Heart right ventricle (tissue), 16 donors: ENCODE results near the gene C15orf40. TPM values are rescaled to one million over a fixed set of nuclear protein-coding genes. Genes with fewer than 3 reads are reported as not detected.

Experiments used
- ATAC-seq, 8 donors: fragments of 200-7000 bp; cut with Tn5 transposase; one replicate each; pipeline ENCODE4 v1.9.1; 2020; ENCODE audit warnings: mild to moderate bottlenecking in 8 of 8, moderate library complexity in 8 of 8, moderate number of reproducible peaks in 1 of 8
- DNase-seq, 2 donors: peaks; one replicate each; pipeline ENCODE4 v3.0.0-alpha.2; 2020
- H3K27ac ChIP-seq, 10 donors: fragments of 200-600 bp; sonication (generic) in 2 of 10; one replicate each; pipeline versions ENCODE4 v1.5.0 to v1.8.0; 2020 to 2022; ENCODE audit warnings: mild to moderate bottlenecking in 3 of 10
- H3K27me3 ChIP-seq, 7 donors: fragments of 200-600 bp; one replicate each; pipeline ENCODE4 v1.8.0; 2021 to 2022; ENCODE audit warnings: mild to moderate bottlenecking in 2 of 7
- H3K36me3 ChIP-seq, 9 donors: fragments of 200-600 bp; sonication (generic) in 1 of 9; one replicate each; pipeline versions ENCODE4 v1.5.0 to v1.8.0; 2020 to 2022; ENCODE audit warnings: mild to moderate bottlenecking in 2 of 9
- H3K4me1 ChIP-seq, 9 donors: fragments of 200-600 bp; sonication (generic) in 1 of 9; one replicate each; pipeline versions ENCODE4 v1.5.0 to v1.8.0; 2020 to 2022; ENCODE audit warnings: mild to moderate bottlenecking in 4 of 9
- H3K4me3 ChIP-seq, 10 donors: fragments of 200-600 bp; sonication (generic) in 2 of 10; one replicate each; pipeline versions ENCODE4 v1.5.0 to v1.8.0; 2020 to 2022; ENCODE audit warnings: mild to moderate bottlenecking in 7 of 10, moderate library complexity in 2 of 10
- H3K9me3 ChIP-seq, 11 donors: fragments of 200-600 bp in 10 of 11; sonication (generic) in 2 of 11; one replicate each; pipeline versions ENCODE4 v1.5.0 to v1.8.0; 2013 to 2022; ENCODE audit warnings: mild to moderate bottlenecking in 2 of 11, control low read depth in 1 of 11, moderate library complexity in 1 of 11
- WGBS, 2 donors: extraction: QIAGEN DNeasy Blood & Tissue Kit; methylation state at CpG; one replicate each; pipeline ENCODE4 v1.1.7; 2013; ENCODE audit warnings: inconsistent platforms in 1 of 2; 5-methylcytosine and 5-hydroxymethylcytosine counted together
- intact Hi-C, 10 donors: fragments of 100-400 bp; cut with DNase I; formaldehyde crosslinking; loops; one replicate each; pipeline versions ENCODE4 v1.11.1 to v1.14.2; 2022
- polyA plus RNA-seq, 2 donors: library from polyadenylated mRNA; stranded (reverse); fragments of 200-250 nt; gene quantifications; one replicate each; pipeline ENCODE4 v1.2.3, GENCODE V29; 2013
- total RNA-seq, 10 donors: library from RNA; stranded (reverse); fragmentation: NEBNext Ultra II Directional in 3 of 10; extraction: Animal tissue kit (Norgen Biotek cat#: 25700) in 3 of 10; gene quantifications; one replicate each; pipeline versions ENCODE4 v1.2.1 to v1.2.4, GENCODE V29; 2021 to 2023
- TF ChIP-seq, protein P1 (sequence below), 9 donors: fragments of 200-600 bp; sonication (generic) in 2 of 9; IDR thresholded peaks; one replicate each; pipeline versions ENCODE4 v1.5.0 to v1.8.0; 2021 to 2022; ENCODE audit warnings: antibody characterized with exemption in 9 of 9, mild to moderate bottlenecking in 5 of 9, moderate library complexity in 1 of 9
- donor health status: Arrhythmogenic right ventricular cardiomyopathy.
- donor health status: ischemic (EF 13 %, LVEDD 7.1; RV severe dilation, severe dysfunction).
- donor health status: healthy with polysubstance abuse.
- donor health status: DM: no; HTN: yes; CAD: no.
- donor health status: DM: no; HTN: no; CAD: no.
- donor health status: ischemic (EF 25% LVEDD 6.9; RV normal size, moderate dysfunction).
- donor health status: ischemic (EF 25% LVEDD 5.7; RV mildly dilated, moderate dysfunction).
- donor health status: healthy.
- donor health status: DM: yes; HTN: yes; CAD: no.
- donor health status: Ischemic cardiomyopathy.
- donor health status: ischemic (EF 35%, LVEDD 5.7; RV mildly dilated, moderate dysfunction).
- donor health status: nonischemic (EF 11% LVEDD 7.7; RV severe dilation, severe dysfunction).
- donor health status: DM: yes; HTN: yes; CAD: no.
- donor health status: PGD.
- donor health status: ischemic (EF 29% LVEDD 5.4; RV normal size, mild dysfunction).
- donor health status: nonischemic (EF 23%, LVEDD 6.1; RV moderate dilation, normal function).

Gene C15orf40
- total and polyA plus RNA-seq, 12 donors: 7.5 to 19.6 (median 11.3) TPM

DNA sequence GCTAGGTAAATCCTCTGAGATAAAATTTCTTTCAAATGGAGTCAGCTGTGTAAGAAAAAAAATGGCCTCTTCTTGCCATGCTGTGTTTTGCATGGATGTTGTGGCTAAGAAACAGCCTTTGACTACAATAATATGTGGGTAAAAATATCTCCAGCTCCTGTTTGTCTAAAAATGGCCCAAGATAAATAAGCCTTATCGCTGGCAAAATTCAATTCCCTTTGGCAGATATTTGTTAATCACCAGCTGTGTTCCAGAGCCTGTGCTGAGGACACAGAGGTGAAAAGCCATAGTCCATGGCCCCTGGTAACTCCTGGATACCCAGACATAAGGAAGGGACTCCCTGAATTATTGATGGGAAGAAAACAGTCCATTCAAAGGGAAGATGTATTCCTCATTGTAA, 40.7 kb downstream of the C15orf40 start:
- 38 to 42% methylated on average over 1 of the region's 1 CpG for WGBS, 2 donors

DNA sequence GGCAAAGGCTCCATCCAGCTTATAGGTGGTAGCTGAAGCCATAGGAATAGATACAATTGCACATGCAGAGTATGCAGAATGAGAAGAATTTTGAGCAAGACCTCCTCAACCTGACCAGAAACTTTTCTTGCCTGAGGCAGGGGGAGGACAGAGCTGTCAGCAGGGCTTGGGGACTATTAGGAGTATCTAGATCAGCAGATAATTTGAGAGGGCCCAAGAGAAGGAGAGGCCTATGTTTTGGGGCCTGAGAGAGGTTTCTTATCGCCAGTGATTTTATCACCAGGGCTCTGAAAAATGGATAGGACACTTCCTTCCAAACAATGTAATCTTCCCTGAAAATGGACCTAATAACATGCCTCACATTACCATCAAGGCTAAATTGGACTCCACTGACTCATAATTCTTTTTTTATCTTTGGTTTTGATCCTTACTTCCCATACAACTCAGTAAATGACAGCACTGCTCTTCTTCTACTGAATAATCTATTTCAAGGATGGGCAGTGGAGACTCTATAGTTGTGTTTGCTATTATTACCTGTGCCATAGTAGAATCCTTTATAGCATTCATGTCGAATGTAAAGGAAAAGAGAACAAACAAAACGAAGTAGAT, 41.3 kb downstream of the C15orf40 start:
- WGBS, 2 donors: 40 to 55% methylated on average over 3 of the region's 3 CpGs
- intact Hi-C loops: no loop called here

More for the DNA sequence above, 40.7 kb downstream of the C15orf40 start:
- DNase-seq (no peak), ATAC-seq (peak in 4 of 8 donors; percentile 49 to 70 (median 64))
- H3K27me3 ChIP-seq: no peaks in the 10 kb centered on the region
- H3K36me3 ChIP-seq: no peaks in the 10 kb centered on the region
- H3K4me3 ChIP-seq: no peak overlapping the region
- no peaks in the 10 kb centered on the region for H3K9me3 ChIP-seq
- peaks cover 0 to 25% (median 5%) of the 10 kb centered on the region in 9 donors for H3K4me1 ChIP-seq
- peak overlapping the region in 7 of 10 donors; percentile 34 to 71 (median 58) for H3K27ac ChIP-seq
- TF ChIP-seq, protein P1, sequence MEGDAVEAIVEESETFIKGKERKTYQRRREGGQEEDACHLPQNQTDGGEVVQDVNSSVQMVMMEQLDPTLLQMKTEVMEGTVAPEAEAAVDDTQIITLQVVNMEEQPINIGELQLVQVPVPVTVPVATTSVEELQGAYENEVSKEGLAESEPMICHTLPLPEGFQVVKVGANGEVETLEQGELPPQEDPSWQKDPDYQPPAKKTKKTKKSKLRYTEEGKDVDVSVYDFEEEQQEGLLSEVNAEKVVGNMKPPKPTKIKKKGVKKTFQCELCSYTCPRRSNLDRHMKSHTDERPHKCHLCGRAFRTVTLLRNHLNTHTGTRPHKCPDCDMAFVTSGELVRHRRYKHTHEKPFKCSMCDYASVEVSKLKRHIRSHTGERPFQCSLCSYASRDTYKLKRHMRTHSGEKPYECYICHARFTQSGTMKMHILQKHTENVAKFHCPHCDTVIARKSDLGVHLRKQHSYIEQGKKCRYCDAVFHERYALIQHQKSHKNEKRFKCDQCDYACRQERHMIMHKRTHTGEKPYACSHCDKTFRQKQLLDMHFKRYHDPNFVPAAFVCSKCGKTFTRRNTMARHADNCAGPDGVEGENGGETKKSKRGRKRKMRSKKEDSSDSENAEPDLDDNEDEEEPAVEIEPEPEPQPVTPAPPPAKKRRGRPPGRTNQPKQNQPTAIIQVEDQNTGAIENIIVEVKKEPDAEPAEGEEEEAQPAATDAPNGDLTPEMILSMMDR (IDR thresholded peaks at IDR 0.05): no peak
- intact Hi-C loops: no loop called here

DNA sequence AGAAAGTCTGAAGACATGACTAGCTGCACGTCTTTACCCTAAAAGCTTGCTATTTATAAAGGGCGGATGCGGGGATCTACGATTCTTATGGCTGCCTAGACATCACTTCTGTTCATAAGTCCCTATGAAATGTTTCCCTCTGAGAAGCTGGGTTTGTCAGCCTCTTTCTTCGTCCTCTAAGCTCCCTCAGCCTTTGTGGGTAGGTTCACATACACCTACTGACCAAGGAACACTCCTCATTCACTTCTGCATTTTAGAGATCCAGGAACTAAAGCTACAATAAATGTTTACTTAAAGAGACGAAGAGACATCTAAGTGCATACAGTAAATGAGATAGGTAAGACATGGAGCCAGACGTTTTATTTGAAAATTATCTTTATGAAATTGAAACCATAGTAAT, 42.1 kb downstream of the C15orf40 start:
- peaks cover 0 to 25% (median 5%) of the 10 kb centered on the region in 9 donors for H3K4me1 ChIP-seq
- no peaks in the 10 kb centered on the region for H3K36me3 ChIP-seq
- H3K4me3 ChIP-seq: no peak overlapping the region
- no peak overlapping the region for H3K27ac ChIP-seq
- no peaks in the 10 kb centered on the region for H3K27me3 ChIP-seq
- TF ChIP-seq, protein P1 (IDR thresholded peaks at IDR 0.05): no peak
- H3K9me3 ChIP-seq: no peaks in the 10 kb centered on the region
- 83 to 84% methylated on average over 7 of the region's 7 CpGs for WGBS, 2 donors
- ATAC-seq (no peak), DNase-seq (no peak)
- intact Hi-C loops: no loop called here

More for the DNA sequence above, 41.3 kb downstream of the C15orf40 start:
- H3K4me1 ChIP-seq: peaks cover 0 to 25% (median 5%) of the 10 kb centered on the region in 9 donors
- ATAC-seq (no peak), DNase-seq (no peak)
- H3K4me3 ChIP-seq: no peak overlapping the region
- H3K27ac ChIP-seq: peak overlapping the region in 7 of 10 donors; percentile 34 to 71 (median 58)
- TF ChIP-seq, protein P1 (IDR thresholded peaks at IDR 0.05): no peak
- no peaks in the 10 kb centered on the region for H3K9me3 ChIP-seq
- H3K27me3 ChIP-seq: no peaks in the 10 kb centered on the region
- H3K36me3 ChIP-seq: no peaks in the 10 kb centered on the region

DNA sequence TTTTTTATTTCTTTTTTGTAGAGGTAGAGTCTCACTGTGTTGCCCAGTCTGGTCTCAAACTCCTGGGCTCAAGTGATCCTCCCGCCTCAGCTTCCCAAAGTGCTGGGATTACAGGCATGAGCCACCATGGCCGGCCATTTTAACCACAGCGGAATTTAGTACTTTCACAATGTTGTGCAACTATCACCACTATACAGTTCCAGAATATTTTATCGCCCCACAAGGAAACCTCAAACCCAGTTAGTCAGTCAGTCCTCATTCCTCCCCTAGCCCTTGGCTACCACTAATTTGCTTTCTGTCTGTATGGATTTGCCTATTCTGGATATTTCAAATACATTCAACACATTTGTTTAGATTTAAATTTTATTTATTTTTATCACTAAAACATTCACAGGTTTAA, 43.4 kb downstream of the C15orf40 start:
- DNase-seq: no peak
- TF ChIP-seq, protein P1 (IDR thresholded peaks at IDR 0.05): no peak

More for the DNA sequence above, 43.4 kb downstream of the C15orf40 start:
- Histone ChIP-seq H3K27ac (no peak overlapping the region), H3K9me3 (no peaks in the 10 kb centered on the region), H3K27me3 (no peaks in the 10 kb centered on the region), H3K36me3 (no peaks in the 10 kb centered on the region), H3K4me3 (no peak overlapping the region), H3K4me1 (peaks cover 0 to 37% (median 5%) of the 10 kb centered on the region in 9 donors)
- no peak for ATAC-seq
- WGBS, 2 donors: 88 to 92% methylated on average over 4 of the region's 4 CpGs
- intact Hi-C loops: no loop called here
